SK-N-SH (cell line): ENCODE data around the gene JAZF1. TPM values are rescaled to one million over a fixed set of nuclear protein-coding genes. Genes with fewer than 3 reads are reported as not detected.

ENCODE experiments used
- CTCF ChIA-PET: fragments of 300-600, 350-600 bp; formaldehyde crosslinking; extraction: SDS; loops from one replicate; lab custom pipeline; 2021; lab: Yijun Ruan, JAX
- POLR2A ChIA-PET: fragments of 350-600 bp; sonication (Branson Sonifier 250); formaldehyde crosslinking; extraction: SDS; loops from one replicate; lab custom pipeline; 2020; ENCODE audit warnings: antibody characterized with exemption, inconsistent platforms; lab: Yijun Ruan, JAX
- DNase-seq: peaks from one replicate; pipeline ENCODE4 v3.0.0; 2012
- H2AFZ ChIP-seq: fragments of 200-600 bp; sonication (generic); 2 replicates; pipeline ENCODE4 v1.8.1; 2016; ENCODE audit warnings: antibody characterized with exemption, mild to moderate bottlenecking, low read depth
- H3F3A ChIP-seq: fragments of 200-600 bp; sonication (generic); replicated peaks from 2 replicates; pipeline ENCODE3; 2016; ENCODE audit warnings: antibody characterized with exemption, mild to moderate bottlenecking; ENCODE audit not compliant: insufficient read depth
- H3K27ac ChIP-seq, 2 experiments: fragments of 200-500 bp in 1 of 2; fragments of 200-600 bp in 1 of 2; sonication (Bioruptor generic) in 1 of 2; sonication (generic), shearing (Covaris generic) in 1 of 2; 2 replicates each; pipeline versions ENCODE4 v1.5.1 to v1.6.1; 2014 to 2016; ENCODE audit warnings: low read depth in 2 of 2, inconsistent platforms in 1 of 2, low read length in 1 of 2, mild to moderate bottlenecking in 1 of 2, mixed read lengths in 1 of 2
- H3K27me3 ChIP-seq: fragments of 200-600 bp; sonication (generic), shearing (Covaris generic); 2 replicates; pipeline ENCODE4 v1.6.1; 2016; ENCODE audit warnings: mixed run types; ENCODE audit not compliant: insufficient read depth
- H3K36me3 ChIP-seq, 2 experiments: fragments of 200-500 bp in 1 of 2; fragments of 200-600 bp in 1 of 2; sonication (Bioruptor generic) in 1 of 2; sonication (generic) in 1 of 2; replicated peaks in 1 of 2; 2 replicates each; pipeline versions ENCODE3 to v1.5.1; 2014 to 2016; ENCODE audit warnings: low read length in 1 of 2, mild to moderate bottlenecking in 1 of 2; ENCODE audit not compliant: insufficient read depth in 2 of 2, control insufficient read depth in 1 of 2
- H3K4me1 ChIP-seq, 2 experiments: fragments of 200-500 bp in 1 of 2; fragments of 200-600 bp in 1 of 2; sonication (Bioruptor generic) in 1 of 2; sonication (generic), shearing (Covaris generic) in 1 of 2; 2 replicates each; pipeline versions ENCODE4 v1.5.1 to v1.6.1; 2014 to 2016; ENCODE audit warnings: low read depth in 1 of 2, low read length in 1 of 2, mixed run types in 1 of 2; ENCODE audit not compliant: insufficient read depth in 2 of 2, control insufficient read depth in 1 of 2
- H3K4me2 ChIP-seq: fragments of 200-600 bp; sonication (generic), shearing (Covaris generic); 2 replicates; pipeline ENCODE4 v1.6.1; 2017; ENCODE audit warnings: mixed run types
- H3K4me3 ChIP-seq, 2 experiments: fragments of 200-500 bp in 1 of 2; fragments of 200-600 bp in 1 of 2; sonication (Bioruptor generic) in 1 of 2; sonication (generic), shearing (Covaris generic) in 1 of 2; 2 replicates each; pipeline versions ENCODE4 v1.5.1 to v1.8.1; 2014 to 2016; ENCODE audit warnings: low read depth in 2 of 2, inconsistent platforms in 1 of 2, low read length in 1 of 2, mild to moderate bottlenecking in 1 of 2, mixed read lengths in 1 of 2, moderate library complexity in 1 of 2
- H3K79me2 ChIP-seq: fragments of 200-600 bp; sonication (generic); 2 replicates; pipeline ENCODE4 v1.8.1; 2017; ENCODE audit warnings: mild to moderate bottlenecking; ENCODE audit not compliant: insufficient read depth
- H3K9ac ChIP-seq: fragments of 200-600 bp; sonication (generic); 2 replicates; pipeline ENCODE4 v1.6.1; 2017; ENCODE audit warnings: mixed run types
- H3K9me2 ChIP-seq: fragments of 200-600 bp; sonication (generic); 2 replicates; pipeline ENCODE4 v1.6.1; 2017; ENCODE audit warnings: mixed run types
- H3K9me3 ChIP-seq: fragments of 200-600 bp; sonication (generic); 2 replicates; pipeline ENCODE4 v1.6.1; 2017; ENCODE audit warnings: mixed run types, mild to moderate bottlenecking, moderate library complexity
- H4K20me1 ChIP-seq: fragments of 200-600 bp; sonication (generic); 2 replicates; pipeline ENCODE4 v1.6.1; 2017; ENCODE audit warnings: mild to moderate bottlenecking, mixed run types; ENCODE audit not compliant: insufficient read depth
- EZH2phosphoT487 ChIP-seq: fragments of 200-600 bp; sonication (generic); IDR thresholded peaks from 2 replicates; pipeline ENCODE4 v1.6.1; 2017; ENCODE audit warnings: low read depth, mixed run types, mild to moderate bottlenecking, antibody characterized with exemption, moderate library complexity, borderline replicate concordance
- FOXM1 ChIP-seq: IDR thresholded peaks from 2 replicates; pipeline ENCODE4 v1.4.0; 2012; ENCODE audit warnings: low read depth, mild to moderate bottlenecking
- GABPA ChIP-seq: IDR thresholded peaks from 2 replicates; pipeline ENCODE4 v1.4.0; 2012; ENCODE audit warnings: low read depth, mild to moderate bottlenecking
- MAX ChIP-seq: IDR thresholded peaks from 2 replicates; pipeline ENCODE4 v1.4.0; 2012; ENCODE audit warnings: low read depth
- MXI1 ChIP-seq: IDR thresholded peaks from 2 replicates; pipeline ENCODE4 v1.6.1; 2012; ENCODE audit warnings: mild to moderate bottlenecking, low read depth, low read length, improper control_type of control experiment
- POLR2AphosphoS5 ChIP-seq: IDR thresholded peaks from 2 replicates; pipeline ENCODE4 v1.6.1; 2012; ENCODE audit warnings: low read depth, low read length
- RCOR1 ChIP-seq: fragments of 150-350 bp; IDR thresholded peaks from 2 replicates; pipeline ENCODE4 v1.6.1; 2017; ENCODE audit warnings: antibody characterized with exemption, low read length
- SIN3A ChIP-seq: IDR thresholded peaks from 2 replicates; pipeline ENCODE4 v1.6.1; 2012; ENCODE audit warnings: low read depth, mild to moderate bottlenecking, low read length, moderate library complexity, borderline replicate concordance
- SMC3 ChIP-seq: IDR thresholded peaks from 2 replicates; pipeline ENCODE4 v1.6.1; 2012; ENCODE audit warnings: low read depth, low read length, improper control_type of control experiment
- TAF1 ChIP-seq: IDR thresholded peaks from 2 replicates; pipeline ENCODE4 v1.6.1; 2012; ENCODE audit warnings: low read depth, mild to moderate bottlenecking, low read length, moderate library complexity, borderline replicate concordance
- TEAD4 ChIP-seq: IDR thresholded peaks from 2 replicates; pipeline ENCODE4 v1.4.0; 2012; ENCODE audit warnings: mild to moderate bottlenecking, borderline replicate concordance; ENCODE audit not compliant: insufficient read depth
- WGBS: methylation state at CpG from one replicate; pipeline ENCODE4 v1.1.6; 2017; ENCODE audit warnings: low lambda C conversion rate; 5-methylcytosine and 5-hydroxymethylcytosine counted together
- polyA plus RNA-seq, 3 experiments: library from polyadenylated mRNA; depleted of rRNA; stranded (reverse); fragments of >200 nt; gene quantifications; 2 replicates each; pipeline ENCODE4 v1.2.3, GENCODE V29; 2012
- TF ChIP-seq, protein P1 (sequence below): IDR thresholded peaks from 2 replicates; pipeline ENCODE4 v1.4.0; 2012; ENCODE audit warnings: low read depth, borderline replicate concordance
- TF ChIP-seq, protein P2 (sequence below): IDR thresholded peaks from 2 replicates; pipeline ENCODE4 v1.6.1; 2012; ENCODE audit warnings: mild to moderate bottlenecking, low read depth, low read length, moderate library complexity
- TF ChIP-seq, protein P3 (sequence below): fragments of 150-350 bp; IDR thresholded peaks from 2 replicates; pipeline ENCODE4 v1.6.1; 2016; ENCODE audit warnings: mild to moderate bottlenecking, low read depth, low read length

JAZF1 gene
- polyA plus RNA-seq, 1 of the 3 experiments (the other 2 are of a cell fraction), result 1.7 TPM

GRCh38 chr7:28138837-28139236 lies 41.8 kb downstream of the JAZF1 start (continued):
- TF ChIP-seq, protein P1, sequence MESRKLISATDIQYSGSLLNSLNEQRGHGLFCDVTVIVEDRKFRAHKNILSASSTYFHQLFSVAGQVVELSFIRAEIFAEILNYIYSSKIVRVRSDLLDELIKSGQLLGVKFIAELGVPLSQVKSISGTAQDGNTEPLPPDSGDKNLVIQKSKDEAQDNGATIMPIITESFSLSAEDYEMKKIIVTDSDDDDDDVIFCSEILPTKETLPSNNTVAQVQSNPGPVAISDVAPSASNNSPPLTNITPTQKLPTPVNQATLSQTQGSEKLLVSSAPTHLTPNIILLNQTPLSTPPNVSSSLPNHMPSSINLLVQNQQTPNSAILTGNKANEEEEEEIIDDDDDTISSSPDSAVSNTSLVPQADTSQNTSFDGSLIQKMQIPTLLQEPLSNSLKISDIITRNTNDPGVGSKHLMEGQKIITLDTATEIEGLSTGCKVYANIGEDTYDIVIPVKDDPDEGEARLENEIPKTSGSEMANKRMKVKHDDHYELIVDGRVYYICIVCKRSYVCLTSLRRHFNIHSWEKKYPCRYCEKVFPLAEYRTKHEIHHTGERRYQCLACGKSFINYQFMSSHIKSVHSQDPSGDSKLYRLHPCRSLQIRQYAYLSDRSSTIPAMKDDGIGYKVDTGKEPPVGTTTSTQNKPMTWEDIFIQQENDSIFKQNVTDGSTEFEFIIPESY, result no peak
- TF ChIP-seq MXI1 (no peak), GABPA (no peak), MAX (no peak)
- TF ChIP-seq, protein P2, sequence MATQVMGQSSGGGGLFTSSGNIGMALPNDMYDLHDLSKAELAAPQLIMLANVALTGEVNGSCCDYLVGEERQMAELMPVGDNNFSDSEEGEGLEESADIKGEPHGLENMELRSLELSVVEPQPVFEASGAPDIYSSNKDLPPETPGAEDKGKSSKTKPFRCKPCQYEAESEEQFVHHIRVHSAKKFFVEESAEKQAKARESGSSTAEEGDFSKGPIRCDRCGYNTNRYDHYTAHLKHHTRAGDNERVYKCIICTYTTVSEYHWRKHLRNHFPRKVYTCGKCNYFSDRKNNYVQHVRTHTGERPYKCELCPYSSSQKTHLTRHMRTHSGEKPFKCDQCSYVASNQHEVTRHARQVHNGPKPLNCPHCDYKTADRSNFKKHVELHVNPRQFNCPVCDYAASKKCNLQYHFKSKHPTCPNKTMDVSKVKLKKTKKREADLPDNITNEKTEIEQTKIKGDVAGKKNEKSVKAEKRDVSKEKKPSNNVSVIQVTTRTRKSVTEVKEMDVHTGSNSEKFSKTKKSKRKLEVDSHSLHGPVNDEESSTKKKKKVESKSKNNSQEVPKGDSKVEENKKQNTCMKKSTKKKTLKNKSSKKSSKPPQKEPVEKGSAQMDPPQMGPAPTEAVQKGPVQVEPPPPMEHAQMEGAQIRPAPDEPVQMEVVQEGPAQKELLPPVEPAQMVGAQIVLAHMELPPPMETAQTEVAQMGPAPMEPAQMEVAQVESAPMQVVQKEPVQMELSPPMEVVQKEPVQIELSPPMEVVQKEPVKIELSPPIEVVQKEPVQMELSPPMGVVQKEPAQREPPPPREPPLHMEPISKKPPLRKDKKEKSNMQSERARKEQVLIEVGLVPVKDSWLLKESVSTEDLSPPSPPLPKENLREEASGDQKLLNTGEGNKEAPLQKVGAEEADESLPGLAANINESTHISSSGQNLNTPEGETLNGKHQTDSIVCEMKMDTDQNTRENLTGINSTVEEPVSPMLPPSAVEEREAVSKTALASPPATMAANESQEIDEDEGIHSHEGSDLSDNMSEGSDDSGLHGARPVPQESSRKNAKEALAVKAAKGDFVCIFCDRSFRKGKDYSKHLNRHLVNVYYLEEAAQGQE, result no peak
- TF ChIP-seq, protein P3, sequence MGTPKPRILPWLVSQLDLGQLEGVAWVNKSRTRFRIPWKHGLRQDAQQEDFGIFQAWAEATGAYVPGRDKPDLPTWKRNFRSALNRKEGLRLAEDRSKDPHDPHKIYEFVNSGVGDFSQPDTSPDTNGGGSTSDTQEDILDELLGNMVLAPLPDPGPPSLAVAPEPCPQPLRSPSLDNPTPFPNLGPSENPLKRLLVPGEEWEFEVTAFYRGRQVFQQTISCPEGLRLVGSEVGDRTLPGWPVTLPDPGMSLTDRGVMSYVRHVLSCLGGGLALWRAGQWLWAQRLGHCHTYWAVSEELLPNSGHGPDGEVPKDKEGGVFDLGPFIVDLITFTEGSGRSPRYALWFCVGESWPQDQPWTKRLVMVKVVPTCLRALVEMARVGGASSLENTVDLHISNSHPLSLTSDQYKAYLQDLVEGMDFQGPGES, result no peak

DNA sequence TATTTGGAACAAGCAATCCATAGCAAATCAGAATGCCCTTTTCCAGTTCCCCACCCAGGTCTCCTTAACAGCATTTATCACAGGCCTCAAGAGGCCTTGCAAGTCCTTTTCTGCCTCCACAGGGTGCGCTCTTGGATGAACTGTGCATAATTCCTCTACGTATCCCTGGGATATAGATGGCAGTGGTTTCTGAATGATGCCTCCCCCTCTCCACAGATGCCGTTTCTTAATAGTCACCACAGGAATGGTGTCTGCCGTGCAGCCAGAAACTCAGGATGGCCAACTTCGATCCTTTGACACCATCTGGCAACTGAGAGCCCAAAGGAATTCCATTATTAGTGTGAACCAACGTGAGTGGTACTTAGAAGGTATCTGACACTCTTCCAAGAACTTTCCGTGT lies 43.1 kb downstream of the JAZF1 start:
- Histone ChIP-seq H3K36me3 (no peaks in the 10 kb centered on the region), H3K9me2 (no peaks in the 10 kb centered on the region), H4K20me1 (no peaks in the 10 kb centered on the region), H3K9ac (no peak overlapping the region), H2AFZ (no peak overlapping the region), H3K4me1 (peaks cover 0 to 23% of the 10 kb centered on the region in 2 experiments; a peak in 2 of 4 replicates), H3K79me2 (no peaks in the 10 kb centered on the region; the same call in 1 of the 2 replicates), H3K4me2 (no peak overlapping the region), H3F3A (no peaks in the 10 kb centered on the region), H3K4me3 (no peak overlapping the region), H3K27ac (no peak overlapping the region), H3K27me3 (no peaks in the 10 kb centered on the region), H3K9me3 (no peaks in the 10 kb centered on the region)
- no peak for DNase-seq
- 89% methylated on average over 7 of the region's 7 CpGs for WGBS
- POLR2A ChIA-PET, result no interaction called here
- CTCF ChIA-PET, result interaction anchor here (1.1 kb wide), 1 partner anchor 19 kb away, joined by 3 read pairs; no protein-coding TSS in a partner anchor
- no peak for TF ChIP-seq SMC3
- TF ChIP-seq TAF1, result no peak
- TF ChIP-seq POLR2AphosphoS5, result no peak
- no peak for TF ChIP-seq FOXM1
- TF ChIP-seq TEAD4, result no peak
- no peak for TF ChIP-seq SIN3A
- TF ChIP-seq, protein P1, result no peak
- no peak for TF ChIP-seq EZH2phosphoT487
- TF ChIP-seq RCOR1, result no peak
